HepG2 (cell line): ENCODE measurements around the gene METTL26. TPM values are rescaled to one million over a fixed set of nuclear protein-coding genes. Genes with fewer than 3 reads are reported as not detected.

Source experiments
- CREB1 ChIP-seq, 2 experiments: fragments of 450-650 bp in 1 of 2; IDR thresholded peaks; 2 replicates each; pipeline ENCODE4 v1.6.1; 2016 to 2017; ENCODE audit warnings: control low read depth in 1 of 2, mild to moderate bottlenecking in 1 of 2, missing compliant biosample characterization in 1 of 2, missing genetic modification characterization in 1 of 2
- HNF4A ChIP-seq: sonication (generic); formaldehyde crosslinking; IDR thresholded peaks from 2 replicates; pipeline ENCODE4 v1.4.0; 2020; ENCODE audit warnings: missing genetic modification reagents
- HNRNPL ChIP-seq: fragments of 200-400 bp; formaldehyde crosslinking; IDR thresholded peaks from 2 replicates; pipeline ENCODE4 v1.6.1; 2017; ENCODE audit warnings: mild to moderate bottlenecking, low read depth, low read length
- ISL2 ChIP-seq: sonication (generic); formaldehyde crosslinking; IDR thresholded peaks from 2 replicates; pipeline ENCODE4 v1.5.0; 2020; ENCODE audit warnings: missing genetic modification reagents
- KDM5B ChIP-seq: sonication (generic); formaldehyde crosslinking; IDR thresholded peaks from 2 replicates; pipeline ENCODE4 v1.4.0; 2020; ENCODE audit warnings: missing genetic modification reagents, mild to moderate bottlenecking, borderline replicate concordance
- NR2C2 ChIP-seq: sonication (generic); formaldehyde crosslinking; IDR thresholded peaks from 2 replicates; pipeline ENCODE4 v1.4.0; 2020; ENCODE audit warnings: missing genetic modification reagents, mild to moderate bottlenecking, moderate library complexity, borderline replicate concordance
- RORA ChIP-seq: sonication (generic); formaldehyde crosslinking; IDR thresholded peaks from 2 replicates; pipeline ENCODE4 v1.5.0; 2020; ENCODE audit warnings: mild to moderate bottlenecking, missing genetic modification reagents, moderate library complexity
- ZNF30 ChIP-seq: sonication (generic); formaldehyde crosslinking; IDR thresholded peaks from 2 replicates; pipeline ENCODE4 v1.5.0; 2020; ENCODE audit warnings: mild to moderate bottlenecking, missing genetic modification reagents
- ZNF468 ChIP-seq: sonication (generic); formaldehyde crosslinking; IDR thresholded peaks from 2 replicates; pipeline ENCODE4 v1.8.0; 2022; ENCODE audit warnings: mild to moderate bottlenecking, moderate library complexity, missing genetic modification reagents
- polyA plus RNA-seq, 8 experiments: library from polyadenylated mRNA; depleted of rRNA in 3 of 8; stranded (reverse) in 7 of 8; unstranded in 1 of 8; fragments of >200 nt; fragmentation: Illumina TruSeq in 4 of 8; extraction: Trizol in 4 of 8; gene quantifications; 2 replicates each; pipeline versions ENCODE4 v1.2.1 to v1.2.3, GENCODE V29; 2011 to 2016; ENCODE audit warnings: low read depth in 4 of 8, missing spikeins in 1 of 8, mixed read lengths in 1 of 8; ENCODE audit not compliant: insufficient read depth in 1 of 8
- total RNA-seq, 5 experiments: library from RNA; depleted of rRNA; stranded (reverse); fragments of >200 nt; fragmentation: Illumina TruSeq; extraction: Trizol; gene quantifications; 2 replicates each; pipeline ENCODE4 v1.2.3, GENCODE V29; 2016; ENCODE audit warnings: low read depth in 1 of 5
- TF ChIP-seq, protein P1 (sequence below): sonication (generic); formaldehyde crosslinking; IDR thresholded peaks from 2 replicates; pipeline ENCODE4 v1.5.1; 2020; ENCODE audit warnings: mild to moderate bottlenecking, missing genetic modification reagents, borderline replicate concordance
- TF ChIP-seq, protein P2 (sequence below): sonication (generic); formaldehyde crosslinking; IDR thresholded peaks from 2 replicates; pipeline ENCODE4 v1.4.0; 2020; ENCODE audit warnings: missing genetic modification reagents
- TF ChIP-seq, protein P3 (sequence below): sonication (generic); formaldehyde crosslinking; IDR thresholded peaks from 2 replicates; pipeline ENCODE4 v1.8.0; 2022; ENCODE audit warnings: missing genetic modification reagents, mild to moderate bottlenecking, moderate library complexity, borderline replicate concordance
- TF ChIP-seq, protein P4 (sequence below): sonication (generic); formaldehyde crosslinking; IDR thresholded peaks from 2 replicates; pipeline ENCODE4 v1.5.1; 2020; ENCODE audit warnings: missing genetic modification reagents, mild to moderate bottlenecking, borderline replicate concordance

The METTL26 gene
- total and polyA plus RNA-seq, 2 of the 13 experiments (the other 11 are each of a cell fraction or from before 2014, with no cell fraction given) = 65.5 to 70.1 TPM

DNA sequence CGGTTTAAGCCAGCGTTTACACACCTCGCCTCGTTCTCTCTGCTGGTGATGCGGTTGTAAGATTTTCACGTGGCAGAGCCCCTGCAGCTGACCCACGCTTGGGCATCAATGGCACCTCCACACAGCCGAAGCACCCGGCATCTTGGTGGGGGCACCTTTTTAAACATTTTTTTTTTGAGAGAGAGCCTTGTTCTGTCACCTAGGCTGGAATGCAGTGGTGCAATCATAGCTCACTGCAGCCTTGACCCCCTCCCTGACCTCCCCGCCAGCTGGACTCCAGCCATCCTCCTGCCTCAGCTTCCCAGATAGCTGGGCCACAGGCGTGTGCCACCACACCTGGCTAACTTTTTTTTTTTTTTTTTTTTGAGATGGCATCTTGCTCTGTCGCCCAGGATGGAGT is 17.9 kb upstream of the METTL26 start (continued):
- TF ChIP-seq, protein P1, sequence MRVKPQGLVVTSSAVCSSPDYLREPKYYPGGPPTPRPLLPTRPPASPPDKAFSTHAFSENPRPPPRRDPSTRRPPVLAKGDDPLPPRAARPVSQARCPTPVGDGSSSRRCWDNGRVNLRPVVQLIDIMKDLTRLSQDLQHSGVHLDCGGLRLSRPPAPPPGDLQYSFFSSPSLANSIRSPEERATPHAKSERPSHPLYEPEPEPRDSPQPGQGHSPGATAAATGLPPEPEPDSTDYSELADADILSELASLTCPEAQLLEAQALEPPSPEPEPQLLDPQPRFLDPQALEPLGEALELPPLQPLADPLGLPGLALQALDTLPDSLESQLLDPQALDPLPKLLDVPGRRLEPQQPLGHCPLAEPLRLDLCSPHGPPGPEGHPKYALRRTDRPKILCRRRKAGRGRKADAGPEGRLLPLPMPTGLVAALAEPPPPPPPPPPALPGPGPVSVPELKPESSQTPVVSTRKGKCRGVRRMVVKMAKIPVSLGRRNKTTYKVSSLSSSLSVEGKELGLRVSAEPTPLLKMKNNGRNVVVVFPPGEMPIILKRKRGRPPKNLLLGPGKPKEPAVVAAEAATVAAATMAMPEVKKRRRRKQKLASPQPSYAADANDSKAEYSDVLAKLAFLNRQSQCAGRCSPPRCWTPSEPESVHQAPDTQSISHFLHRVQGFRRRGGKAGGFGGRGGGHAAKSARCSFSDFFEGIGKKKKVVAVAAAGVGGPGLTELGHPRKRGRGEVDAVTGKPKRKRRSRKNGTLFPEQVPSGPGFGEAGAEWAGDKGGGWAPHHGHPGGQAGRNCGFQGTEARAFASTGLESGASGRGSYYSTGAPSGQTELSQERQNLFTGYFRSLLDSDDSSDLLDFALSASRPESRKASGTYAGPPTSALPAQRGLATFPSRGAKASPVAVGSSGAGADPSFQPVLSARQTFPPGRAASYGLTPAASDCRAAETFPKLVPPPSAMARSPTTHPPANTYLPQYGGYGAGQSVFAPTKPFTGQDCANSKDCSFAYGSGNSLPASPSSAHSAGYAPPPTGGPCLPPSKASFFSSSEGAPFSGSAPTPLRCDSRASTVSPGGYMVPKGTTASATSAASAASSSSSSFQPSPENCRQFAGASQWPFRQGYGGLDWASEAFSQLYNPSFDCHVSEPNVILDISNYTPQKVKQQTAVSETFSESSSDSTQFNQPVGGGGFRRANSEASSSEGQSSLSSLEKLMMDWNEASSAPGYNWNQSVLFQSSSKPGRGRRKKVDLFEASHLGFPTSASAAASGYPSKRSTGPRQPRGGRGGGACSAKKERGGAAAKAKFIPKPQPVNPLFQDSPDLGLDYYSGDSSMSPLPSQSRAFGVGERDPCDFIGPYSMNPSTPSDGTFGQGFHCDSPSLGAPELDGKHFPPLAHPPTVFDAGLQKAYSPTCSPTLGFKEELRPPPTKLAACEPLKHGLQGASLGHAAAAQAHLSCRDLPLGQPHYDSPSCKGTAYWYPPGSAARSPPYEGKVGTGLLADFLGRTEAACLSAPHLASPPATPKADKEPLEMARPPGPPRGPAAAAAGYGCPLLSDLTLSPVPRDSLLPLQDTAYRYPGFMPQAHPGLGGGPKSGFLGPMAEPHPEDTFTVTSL = no peak
- TF ChIP-seq, protein P2, sequence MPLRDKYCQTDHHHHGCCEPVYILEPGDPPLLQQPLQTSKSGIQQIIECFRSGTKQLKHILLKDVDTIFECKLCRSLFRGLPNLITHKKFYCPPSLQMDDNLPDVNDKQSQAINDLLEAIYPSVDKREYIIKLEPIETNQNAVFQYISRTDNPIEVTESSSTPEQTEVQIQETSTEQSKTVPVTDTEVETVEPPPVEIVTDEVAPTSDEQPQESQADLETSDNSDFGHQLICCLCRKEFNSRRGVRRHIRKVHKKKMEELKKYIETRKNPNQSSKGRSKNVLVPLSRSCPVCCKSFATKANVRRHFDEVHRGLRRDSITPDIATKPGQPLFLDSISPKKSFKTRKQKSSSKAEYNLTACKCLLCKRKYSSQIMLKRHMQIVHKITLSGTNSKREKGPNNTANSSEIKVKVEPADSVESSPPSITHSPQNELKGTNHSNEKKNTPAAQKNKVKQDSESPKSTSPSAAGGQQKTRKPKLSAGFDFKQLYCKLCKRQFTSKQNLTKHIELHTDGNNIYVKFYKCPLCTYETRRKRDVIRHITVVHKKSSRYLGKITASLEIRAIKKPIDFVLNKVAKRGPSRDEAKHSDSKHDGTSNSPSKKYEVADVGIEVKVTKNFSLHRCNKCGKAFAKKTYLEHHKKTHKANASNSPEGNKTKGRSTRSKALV (CRISPR knock-in tag) = 0 out of 2 replicates have a peak, but pooled peaks have one; percentile 31
- no peak for TF ChIP-seq ZNF468 (CRISPR knock-in tag)
- TF ChIP-seq, protein P3, sequence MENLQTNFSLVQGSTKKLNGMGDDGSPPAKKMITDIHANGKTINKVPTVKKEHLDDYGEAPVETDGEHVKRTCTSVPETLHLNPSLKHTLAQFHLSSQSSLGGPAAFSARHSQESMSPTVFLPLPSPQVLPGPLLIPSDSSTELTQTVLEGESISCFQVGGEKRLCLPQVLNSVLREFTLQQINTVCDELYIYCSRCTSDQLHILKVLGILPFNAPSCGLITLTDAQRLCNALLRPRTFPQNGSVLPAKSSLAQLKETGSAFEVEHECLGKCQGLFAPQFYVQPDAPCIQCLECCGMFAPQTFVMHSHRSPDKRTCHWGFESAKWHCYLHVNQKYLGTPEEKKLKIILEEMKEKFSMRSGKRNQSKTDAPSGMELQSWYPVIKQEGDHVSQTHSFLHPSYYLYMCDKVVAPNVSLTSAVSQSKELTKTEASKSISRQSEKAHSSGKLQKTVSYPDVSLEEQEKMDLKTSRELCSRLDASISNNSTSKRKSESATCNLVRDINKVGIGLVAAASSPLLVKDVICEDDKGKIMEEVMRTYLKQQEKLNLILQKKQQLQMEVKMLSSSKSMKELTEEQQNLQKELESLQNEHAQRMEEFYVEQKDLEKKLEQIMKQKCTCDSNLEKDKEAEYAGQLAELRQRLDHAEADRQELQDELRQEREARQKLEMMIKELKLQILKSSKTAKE (CRISPR knock-in tag) = no peak
- no peak for TF ChIP-seq KDM5B
- TF ChIP-seq NR2C2 (CRISPR knock-in tag) = peak; percentile 81
- no peak for TF ChIP-seq HNF4A (CRISPR knock-in tag)
- TF ChIP-seq ISL2 (CRISPR knock-in tag) = no peak
- no peak for TF ChIP-seq RORA (CRISPR knock-in tag)
- 0 out of 2 replicates have a peak, but pooled peaks have one; percentile 73 for TF ChIP-seq HNRNPL
- no peak for TF ChIP-seq CREB1 (IDR thresholded peaks at IDR 0.05)
- TF ChIP-seq CREB1 (CRISPR knock-in tag; IDR thresholded peaks at IDR 0.05) = no peak
- TF ChIP-seq, protein P4, sequence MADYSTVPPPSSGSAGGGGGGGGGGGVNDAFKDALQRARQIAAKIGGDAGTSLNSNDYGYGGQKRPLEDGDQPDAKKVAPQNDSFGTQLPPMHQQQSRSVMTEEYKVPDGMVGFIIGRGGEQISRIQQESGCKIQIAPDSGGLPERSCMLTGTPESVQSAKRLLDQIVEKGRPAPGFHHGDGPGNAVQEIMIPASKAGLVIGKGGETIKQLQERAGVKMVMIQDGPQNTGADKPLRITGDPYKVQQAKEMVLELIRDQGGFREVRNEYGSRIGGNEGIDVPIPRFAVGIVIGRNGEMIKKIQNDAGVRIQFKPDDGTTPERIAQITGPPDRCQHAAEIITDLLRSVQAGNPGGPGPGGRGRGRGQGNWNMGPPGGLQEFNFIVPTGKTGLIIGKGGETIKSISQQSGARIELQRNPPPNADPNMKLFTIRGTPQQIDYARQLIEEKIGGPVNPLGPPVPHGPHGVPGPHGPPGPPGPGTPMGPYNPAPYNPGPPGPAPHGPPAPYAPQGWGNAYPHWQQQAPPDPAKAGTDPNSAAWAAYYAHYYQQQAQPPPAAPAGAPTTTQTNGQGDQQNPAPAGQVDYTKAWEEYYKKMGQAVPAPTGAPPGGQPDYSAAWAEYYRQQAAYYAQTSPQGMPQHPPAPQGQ (CRISPR knock-in tag) = no peak
- no peak for TF ChIP-seq ZNF30 (CRISPR knock-in tag)
